Left renal cortex interstitium (tissue), 4 donors: ENCODE measurements around the gene PM20D1. TPM values are rescaled to one million over a fixed set of nuclear protein-coding genes. Genes with fewer than 3 reads are reported as not detected.
"Not testable (repeated sequence)": the region's sequence is repeated elsewhere in the genome, so short reads cannot be mapped to it uniquely, and the experiment has no call there.

ENCODE experiments used
- DNase-seq, 4 donors: peaks; one replicate each; pipeline ENCODE4 v3.0.0-alpha.2; 2013; ENCODE audit warnings: low read depth in 4 of 4, low spot score in 2 of 4, missing footprints in 1 of 4
- polyA plus RNA-seq, 4 donors: library from polyadenylated mRNA; unstranded; fragments of 120-200 nt; gene quantifications; one replicate each; pipeline ENCODE4 v1.2.1, GENCODE V29; 2013; ENCODE audit not compliant: insufficient read length in 4 of 4

The PM20D1 gene
- 1 to 10 TPM in 3 of 4 donors, under 1 TPM in 1; 0.24 to 4.1 (median 2.2) TPM for polyA plus RNA-seq

- DNase-seq, result peak in 3 of 4 donors; percentile 61 to 89 (median 71)
Measured at GRCh38 chr1:205849619-205850355, at the start of gene PM20D1. Gene PM20D1, minus strand, starts transcription at chr1:205850132. Its CDS starts 60 bp downstream, at chr1:205850072.

- no peak for DNase-seq
Measured at GRCh38 chr1:205896351-205896750, 46.4 kb upstream of the PM20D1 start.

- not testable (repeated sequence) for DNase-seq
Measured at GRCh38 chr1:205894119-205894518, 44.2 kb upstream of the PM20D1 start.

- DNase-seq, result not testable (repeated sequence)
Measured at GRCh38 chr1:205892175-205892574, 42.2 kb upstream of the PM20D1 start.

- not testable (repeated sequence) for DNase-seq
Measured at GRCh38 chr1:205891481-205891880, 41.5 kb upstream of the PM20D1 start.

GRCh38 chr1:205890631-205891030 is 40.7 kb upstream of the PM20D1 start:
- not testable (repeated sequence) for DNase-seq

GRCh38 chr1:205889706-205890105 is 39.8 kb upstream of the PM20D1 start:
- DNase-seq, result not testable (repeated sequence)

- DNase-seq, result not testable (repeated sequence)
Measured at GRCh38 chr1:205889006-205889405, 39.1 kb upstream of the PM20D1 start.

- no peak for DNase-seq
Measured at GRCh38 chr1:205883792-205884191, 33.9 kb upstream of the PM20D1 start.

- no peak for DNase-seq
Measured at GRCh38 chr1:205880923-205881322, 31.0 kb upstream of the PM20D1 start.

- DNase-seq, result no peak
Measured at GRCh38 chr1:205879974-205880373, 30.0 kb upstream of the PM20D1 start.

GRCh38 chr1:205878026-205878425 is 28.1 kb upstream of the PM20D1 start:
- no peak for DNase-seq

GRCh38 chr1:205873148-205873547 is 23.2 kb upstream of the PM20D1 start:
- not testable (repeated sequence) for DNase-seq

- DNase-seq, result no peak
Measured at GRCh38 chr1:205870236-205870635, 20.3 kb upstream of the PM20D1 start.

GRCh38 chr1:205861540-205861939 is 11.6 kb upstream of the PM20D1 start:
- DNase-seq, result no peak

- DNase-seq, result no peak
Measured at GRCh38 chr1:205858141-205858961, 8.4 kb upstream of the PM20D1 start.

GRCh38 chr1:205857501-205857900 is 7.6 kb upstream of the PM20D1 start:
- not testable (repeated sequence) for DNase-seq

GRCh38 chr1:205856433-205856832 is 6.5 kb upstream of the PM20D1 start:
- DNase-seq, result no peak

- DNase-seq, result no peak
Measured at GRCh38 chr1:205852969-205853368, 3.0 kb upstream of the PM20D1 start.

GRCh38 chr1:205851993-205852392 is 2.1 kb upstream of the PM20D1 start:
- DNase-seq, result no peak

- no peak for DNase-seq
Measured at GRCh38 chr1:205843036-205843859, 6.7 kb downstream of the PM20D1 start.
